GM23248 (cell line): ENCODE results near the gene C3orf85.

ENCODE experiments used
- EZH2 ChIP-seq: fragments of 200-600 bp; sonication (generic); IDR thresholded peaks from 2 replicates; pipeline ENCODE4 v1.6.1; 2018; ENCODE audit warnings: antibody characterized with exemption, mild to moderate bottlenecking; ENCODE audit not compliant: insufficient read depth, poor library complexity, severe bottlenecking
- EZH2phosphoT487 ChIP-seq: fragments of 200-600 bp; sonication (generic); IDR thresholded peaks from 2 replicates; pipeline ENCODE4 v1.6.1; 2018; ENCODE audit warnings: antibody characterized with exemption, moderate library complexity, mild to moderate bottlenecking, low read depth; ENCODE audit not compliant: insufficient read depth

- TF ChIP-seq EZH2phosphoT487 (no peak), EZH2 (no peak)
Measured at GRCh38 chr3:109161487-109162123, 25.1 kb downstream of the C3orf85 start.
